ENCODE measurements around the gene LMBR1L.
"Not testable (repeated sequence)": the region's sequence is repeated elsewhere in the genome, so short reads cannot be mapped to it uniquely, and the experiment has no call there.

LMBR1L gene, protein sequence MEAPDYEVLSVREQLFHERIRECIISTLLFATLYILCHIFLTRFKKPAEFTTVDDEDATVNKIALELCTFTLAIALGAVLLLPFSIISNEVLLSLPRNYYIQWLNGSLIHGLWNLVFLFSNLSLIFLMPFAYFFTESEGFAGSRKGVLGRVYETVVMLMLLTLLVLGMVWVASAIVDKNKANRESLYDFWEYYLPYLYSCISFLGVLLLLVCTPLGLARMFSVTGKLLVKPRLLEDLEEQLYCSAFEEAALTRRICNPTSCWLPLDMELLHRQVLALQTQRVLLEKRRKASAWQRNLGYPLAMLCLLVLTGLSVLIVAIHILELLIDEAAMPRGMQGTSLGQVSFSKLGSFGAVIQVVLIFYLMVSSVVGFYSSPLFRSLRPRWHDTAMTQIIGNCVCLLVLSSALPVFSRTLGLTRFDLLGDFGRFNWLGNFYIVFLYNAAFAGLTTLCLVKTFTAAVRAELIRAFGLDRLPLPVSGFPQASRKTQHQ

GRCh38 chr12:49110464-49111155 lies at the start of gene LMBR1L:
Gene LMBR1L (minus strand): TSS chr12:49110847. CDS start chr12:49110555, 292 bp downstream.
- peak; percentile 94 for DNase-seq

DNA sequence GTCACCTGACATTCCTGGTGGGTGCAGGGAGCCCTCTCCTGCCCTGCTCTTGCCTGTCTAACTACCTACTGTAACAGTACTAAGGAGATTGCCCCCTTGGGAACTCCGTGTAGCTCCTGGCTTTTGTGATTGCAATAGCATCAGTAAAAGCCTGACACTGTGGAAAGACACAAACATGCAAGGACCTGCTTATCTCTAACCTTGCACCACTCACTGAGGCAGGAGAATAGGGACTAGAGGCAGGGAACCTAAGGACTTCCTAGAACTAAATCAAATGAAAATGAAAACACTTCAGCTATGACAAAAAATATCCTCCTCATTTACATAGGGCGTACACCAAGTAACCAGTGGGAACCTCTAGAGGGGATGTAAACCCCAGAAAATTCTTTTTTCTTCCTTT lies 49.8 kb upstream of the LMBR1L start:
- DNase-seq: no peak

DNA sequence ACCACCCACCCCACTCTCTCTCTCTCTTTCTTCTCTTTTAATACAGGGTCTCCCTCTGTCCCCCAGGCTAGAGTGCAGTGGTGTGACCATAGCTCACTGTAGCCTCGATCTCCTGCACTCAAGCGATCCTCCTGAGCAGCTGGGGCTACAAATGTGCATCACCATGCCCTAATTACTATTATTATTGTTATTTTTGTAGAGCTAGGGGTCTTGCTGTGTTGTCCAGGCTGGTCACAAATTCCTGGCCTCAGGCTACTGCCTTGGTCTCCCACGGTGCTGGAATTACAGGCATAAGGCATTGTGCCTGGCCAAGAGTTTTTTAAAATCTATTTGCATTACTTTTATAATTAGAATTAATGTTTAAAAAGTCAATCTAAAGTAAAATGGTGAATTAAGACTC lies 43.6 kb upstream of the LMBR1L start:
- no peak for DNase-seq

GRCh38 chr12:49147384-49147783 lies 36.7 kb upstream of the LMBR1L start:
- DNase-seq: no peak

- no peak for DNase-seq
These were observed 35.8 kb upstream of the LMBR1L start for GRCh38 chr12:49146406-49146805.

- no peak for DNase-seq
These were observed 33.7 kb upstream of the LMBR1L start for GRCh38 chr12:49144384-49144783.

GRCh38 chr12:49138999-49139398 lies 28.4 kb upstream of the LMBR1L start:
- no peak for DNase-seq

- DNase-seq: no peak
These were observed 27.9 kb upstream of the LMBR1L start for GRCh38 chr12:49138587-49138986.

GRCh38 chr12:49137476-49137875 lies 26.8 kb upstream of the LMBR1L start:
- no peak for DNase-seq

DNA sequence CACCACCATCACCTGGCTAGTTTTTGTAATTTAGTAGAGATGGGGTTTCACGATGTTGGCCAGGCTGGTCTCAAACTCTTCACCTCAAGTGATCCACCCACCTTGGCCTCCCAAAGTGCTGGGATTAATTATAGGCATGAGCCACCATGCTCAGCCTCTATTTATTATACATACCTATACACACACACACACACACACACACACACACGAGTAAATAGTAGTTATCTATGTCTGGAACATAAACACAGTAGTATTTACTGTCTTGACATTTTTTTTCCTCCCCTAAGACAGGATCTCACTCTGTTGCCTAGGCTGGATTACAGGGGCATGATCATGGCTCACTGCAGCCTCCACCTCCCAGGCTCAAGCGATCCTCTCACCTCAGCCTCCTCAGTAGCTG lies 26.4 kb upstream of the LMBR1L start:
- DNase-seq: not testable (repeated sequence)

DNA sequence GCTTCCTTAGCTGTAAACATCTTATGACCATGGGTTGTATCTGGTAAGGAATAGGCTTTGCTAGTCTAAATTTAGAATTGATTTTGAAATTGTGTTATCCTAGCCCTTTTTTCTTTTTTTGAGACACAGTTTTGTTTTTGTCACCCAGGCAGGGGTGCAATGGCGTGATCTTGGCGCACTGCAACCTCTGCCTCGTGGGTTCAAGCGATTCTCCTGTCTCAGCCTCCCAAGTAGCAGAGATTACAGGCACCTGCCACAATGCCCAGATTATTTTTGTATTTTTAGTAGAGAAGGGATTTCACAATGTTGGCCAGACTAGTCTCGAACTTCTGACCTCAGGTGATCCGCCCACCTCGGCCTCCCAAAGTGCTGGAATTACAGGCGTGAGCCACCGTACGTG lies 22.9 kb upstream of the LMBR1L start:
- no peak for DNase-seq

GRCh38 chr12:49133014-49133413 lies 22.4 kb upstream of the LMBR1L start:
- no peak for DNase-seq

- DNase-seq: no peak
These were observed 21.3 kb upstream of the LMBR1L start for GRCh38 chr12:49131894-49132461.

GRCh38 chr12:49131051-49131893 lies 20.6 kb upstream of the LMBR1L start, which contains the start of gene TUBA1B:
Gene TUBA1B (minus strand): TSS chr12:49131395. CDS start chr12:49131300, 95 bp downstream.
- DNase-seq: peak; percentile 80

DNA sequence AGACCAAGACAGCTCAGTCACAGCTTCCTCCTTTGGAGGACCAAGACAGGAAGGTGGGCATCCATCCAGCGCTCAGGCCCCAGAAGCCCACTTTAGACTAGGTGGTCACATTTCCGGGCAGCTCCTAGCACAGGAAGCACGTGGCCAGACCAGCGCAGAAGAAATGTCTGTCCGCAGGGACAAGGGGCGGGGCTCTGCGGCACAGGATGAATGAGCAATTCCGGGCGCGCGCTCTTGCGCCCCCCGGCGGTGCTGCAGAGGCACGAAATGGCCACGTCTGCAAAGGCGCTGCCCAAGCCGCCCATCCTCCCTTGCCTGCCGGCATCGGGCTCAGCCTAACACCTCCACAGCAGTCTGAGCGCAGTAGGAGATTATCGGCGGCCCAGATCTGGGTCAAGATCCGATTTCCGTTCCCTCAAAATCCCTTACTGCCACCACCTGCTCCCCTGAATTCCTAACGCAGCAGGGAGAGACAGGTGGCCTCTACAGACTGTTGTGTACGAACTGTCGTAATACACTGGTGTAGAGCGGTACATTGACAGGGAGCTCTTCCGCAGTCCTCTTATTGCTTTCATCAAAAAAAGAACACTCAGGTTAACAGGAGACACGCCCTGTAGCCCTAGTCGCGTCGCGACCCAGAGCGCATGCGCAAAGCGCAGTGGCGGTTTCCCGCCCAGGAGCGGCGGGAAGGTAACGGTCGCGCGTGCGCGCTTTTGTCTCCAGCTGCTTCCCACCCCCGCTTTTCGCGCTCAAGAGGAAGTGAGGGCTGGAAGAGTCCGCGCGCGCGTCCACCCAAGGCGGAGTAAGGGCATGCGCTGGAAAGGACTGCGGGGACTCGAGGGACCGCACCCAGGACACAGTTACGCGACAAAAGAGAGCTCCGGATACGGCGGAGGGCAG lies 19.8 kb upstream of the LMBR1L start:
- peak; percentile 68 for DNase-seq

DNA sequence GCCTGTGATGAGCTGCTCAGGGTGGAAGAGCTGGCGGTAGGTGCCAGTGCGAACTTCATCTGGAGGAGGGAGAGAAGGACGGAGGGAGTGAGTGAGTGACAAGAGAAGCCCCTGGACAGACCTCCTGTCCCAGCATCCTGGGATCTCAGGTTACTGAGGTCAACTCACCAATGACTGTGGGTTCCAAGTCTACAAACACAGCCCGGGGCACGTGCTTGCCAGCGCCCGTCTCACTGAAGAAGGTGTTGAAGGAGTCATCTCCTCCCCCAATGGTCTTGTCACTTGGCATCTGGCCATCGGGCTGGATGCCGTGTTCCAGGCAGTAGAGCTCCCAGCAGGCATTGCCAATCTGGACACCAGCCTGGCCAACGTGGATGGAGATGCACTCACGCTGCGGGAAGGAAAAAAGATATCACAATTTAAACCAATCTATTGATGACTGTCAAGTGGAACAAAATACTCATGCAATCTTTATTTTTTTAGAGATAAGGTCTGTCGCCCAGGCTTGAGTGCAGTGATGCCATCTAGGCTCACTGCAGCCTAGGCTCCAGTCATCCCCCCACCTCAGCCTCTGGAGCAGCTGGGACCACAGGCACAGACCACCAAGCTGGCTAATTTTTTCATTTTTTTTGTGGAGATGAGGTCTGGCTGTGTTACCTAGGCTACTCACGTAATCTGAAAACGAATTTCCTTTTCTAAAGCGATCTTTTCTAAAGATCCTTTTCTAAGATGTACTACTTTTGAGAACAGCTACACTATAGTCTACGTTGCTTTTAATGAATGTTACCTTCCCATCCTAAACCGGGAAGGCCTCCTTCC lies 18.9 kb upstream of the LMBR1L start:
- DNase-seq: no peak

DNA sequence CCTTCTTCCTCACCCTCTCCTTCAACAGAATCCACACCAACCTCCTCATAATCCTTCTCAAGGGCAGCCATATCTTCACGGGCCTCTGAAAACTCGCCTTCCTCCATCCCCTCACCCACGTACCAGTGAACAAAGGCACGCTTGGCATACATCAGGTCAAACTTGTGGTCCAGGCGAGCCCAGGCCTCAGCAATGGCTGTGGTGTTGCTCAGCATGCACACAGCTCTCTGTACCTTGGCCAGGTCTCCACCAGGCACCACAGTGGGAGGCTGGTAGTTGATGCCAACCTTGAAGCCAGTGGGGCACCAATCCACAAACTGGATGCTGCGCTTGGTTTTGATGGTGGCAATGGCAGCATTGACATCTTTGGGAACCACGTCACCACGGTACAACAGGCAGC lies 17.3 kb upstream of the LMBR1L start:
- DNase-seq: not testable (repeated sequence)

DNA sequence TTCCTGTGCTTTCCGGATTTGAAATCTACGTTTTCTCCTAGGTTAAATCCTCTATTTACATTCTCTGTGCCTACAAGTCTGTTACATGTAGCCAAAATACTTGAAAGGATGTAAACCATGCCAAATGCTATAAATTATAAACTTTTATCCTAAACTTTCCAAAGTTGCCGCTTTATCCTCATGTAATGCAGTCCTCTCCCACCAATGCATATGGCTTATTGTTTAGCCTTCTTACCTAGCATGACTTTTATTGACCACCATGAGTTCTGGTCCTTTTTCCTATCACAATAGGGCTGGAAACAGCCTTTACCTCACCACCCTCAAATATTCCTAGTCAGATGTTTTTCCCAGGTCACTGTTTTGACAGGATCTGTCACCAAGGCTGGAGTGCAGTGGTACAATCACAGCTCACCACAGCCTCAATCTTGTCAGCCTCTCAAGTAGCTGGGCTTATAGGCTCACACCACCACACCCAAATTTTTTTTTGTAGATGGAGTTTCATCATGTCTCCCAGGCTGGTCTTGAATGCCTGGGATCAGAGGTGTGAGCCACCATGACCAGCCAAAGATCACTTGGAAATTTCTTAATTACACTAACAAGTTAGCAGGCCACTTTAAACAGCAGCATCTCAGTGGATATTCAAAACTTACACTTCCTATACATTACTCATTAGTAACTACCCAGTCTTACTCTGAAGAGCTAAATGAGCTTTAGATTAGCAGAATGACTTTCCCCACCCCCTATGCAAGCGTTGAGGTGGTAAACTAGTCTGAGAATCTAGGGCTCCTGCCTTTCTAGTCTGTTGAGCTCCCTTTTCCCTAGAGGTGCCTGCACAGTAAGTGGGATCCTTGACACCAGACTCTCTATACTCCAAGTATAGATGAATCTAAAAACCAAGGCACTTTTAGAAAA lies 16.5 kb upstream of the LMBR1L start:
- no peak for DNase-seq

DNA sequence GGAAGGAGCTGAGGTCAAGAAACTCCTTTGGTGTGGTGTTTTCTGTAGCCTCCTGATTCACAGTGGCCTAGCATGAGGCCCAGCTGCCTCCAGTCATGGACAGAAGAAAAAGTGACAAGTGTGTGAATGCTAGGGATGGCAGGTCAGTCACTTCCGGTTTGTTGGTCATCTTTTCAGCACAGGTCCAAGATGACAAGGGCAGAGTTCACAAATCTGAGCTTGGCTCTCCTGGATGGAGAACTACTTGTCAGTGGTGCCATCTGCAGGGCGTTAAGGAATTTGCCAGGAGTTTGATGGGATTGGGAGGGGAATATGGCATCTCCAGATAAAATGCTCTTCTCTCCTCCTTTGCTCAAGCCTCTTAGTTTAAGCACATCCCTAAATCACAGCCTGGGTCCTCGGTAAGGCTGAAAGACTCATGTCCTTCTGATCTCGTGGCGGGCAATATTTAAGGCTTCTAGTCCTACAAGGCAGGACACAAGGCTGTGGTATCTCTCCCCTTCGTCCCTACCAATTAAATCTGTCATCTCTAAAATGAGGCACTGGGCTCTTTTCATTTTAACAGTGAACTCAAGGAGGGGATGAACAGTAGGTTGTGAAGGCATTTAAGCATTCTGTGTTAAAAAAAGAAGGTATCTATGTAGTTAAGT lies 10.5 kb upstream of the LMBR1L start:
- no peak for DNase-seq
